Effector memory CD4-positive, alpha-beta T cell (primary cell): ENCODE measurements around the gene XDH.

Source experiments
- DNase-seq, 3 donors: peaks; one replicate each; pipeline ENCODE4 v3.0.0-alpha.2; 2020
- H3K27ac ChIP-seq: 2 replicates; pipeline ENCODE4 v1.7.0; 2013; ENCODE audit warnings: mild to moderate bottlenecking, low read length, moderate library complexity; ENCODE audit not compliant: insufficient read depth, poor library complexity, severe bottlenecking
- H3K27me3 ChIP-seq: replicated peaks from 2 replicates; pipeline ENCODE4 v1.7.0; 2013; ENCODE audit warnings: mild to moderate bottlenecking, low read length; ENCODE audit not compliant: insufficient read depth, control insufficient read depth, poor library complexity, severe bottlenecking
- H3K36me3 ChIP-seq: 2 replicates; pipeline ENCODE4 v1.7.0; 2013; ENCODE audit warnings: mild to moderate bottlenecking, low read length, moderate library complexity; ENCODE audit not compliant: control insufficient read depth, insufficient read depth
- H3K4me1 ChIP-seq: 2 replicates; pipeline ENCODE4 v1.7.0; 2013; ENCODE audit warnings: low read length, mild to moderate bottlenecking; ENCODE audit not compliant: control insufficient read depth, insufficient read depth, poor library complexity, severe bottlenecking
- H3K4me3 ChIP-seq: 2 replicates; pipeline ENCODE4 v1.7.0; 2013; ENCODE audit warnings: low read length, low read depth, mild to moderate bottlenecking; ENCODE audit not compliant: insufficient read depth, poor library complexity, severe bottlenecking
- H3K9me3 ChIP-seq: 2 replicates; pipeline ENCODE4 v1.7.0; 2013; ENCODE audit warnings: mild to moderate bottlenecking, low read length, moderate library complexity; ENCODE audit not compliant: control insufficient read depth

The XDH gene

GRCh38 chr2:31300309-31300708 lies 114.2 kb downstream of the XDH start:
- Histone ChIP-seq H3K4me1 (no peaks in the 10 kb centered on the region), H3K36me3 (no peaks in the 10 kb centered on the region), H3K27me3 (no peaks in the 10 kb centered on the region), H3K27ac (no peak overlapping the region), H3K9me3 (no peaks in the 10 kb centered on the region), H3K4me3 (no peak overlapping the region)
- no peak for DNase-seq

GRCh38 chr2:31299547-31299946 lies 115.0 kb downstream of the XDH start:
- H3K36me3 ChIP-seq, result no peaks in the 10 kb centered on the region
- no peaks in the 10 kb centered on the region for H3K4me1 ChIP-seq
- no peak for DNase-seq
- no peaks in the 10 kb centered on the region for H3K9me3 ChIP-seq
- no peak overlapping the region for H3K4me3 ChIP-seq
- no peaks in the 10 kb centered on the region for H3K27me3 ChIP-seq
- no peak overlapping the region for H3K27ac ChIP-seq

GRCh38 chr2:31297751-31298150 lies 116.8 kb downstream of the XDH start:
- DNase-seq, result no peak
- Histone ChIP-seq H3K9me3 (no peaks in the 10 kb centered on the region), H3K4me1 (no peaks in the 10 kb centered on the region), H3K27ac (no peak overlapping the region), H3K36me3 (no peaks in the 10 kb centered on the region), H3K4me3 (no peak overlapping the region), H3K27me3 (no peaks in the 10 kb centered on the region)

GRCh38 chr2:31296641-31297287 lies 117.8 kb downstream of the XDH start:
- Histone ChIP-seq H3K27ac (no peak overlapping the region), H3K4me3 (no peak overlapping the region), H3K27me3 (no peaks in the 10 kb centered on the region), H3K9me3 (no peaks in the 10 kb centered on the region), H3K36me3 (no peaks in the 10 kb centered on the region), H3K4me1 (no peaks in the 10 kb centered on the region)
- DNase-seq, result no peak

- DNase-seq, result no peak
- Histone ChIP-seq H3K27ac (no peak overlapping the region), H3K36me3 (no peaks in the 10 kb centered on the region)
These were observed 120.3 kb downstream of the XDH start for GRCh38 chr2:31294196-31294595.

GRCh38 chr2:31287654-31288053 lies 126.9 kb downstream of the XDH start:
- no peaks in the 10 kb centered on the region for H3K9me3 ChIP-seq
- no peaks in the 10 kb centered on the region for H3K27me3 ChIP-seq
- no peak for DNase-seq
- no peaks in the 10 kb centered on the region for H3K36me3 ChIP-seq
- H3K4me1 ChIP-seq, result no peaks in the 10 kb centered on the region
- H3K4me3 ChIP-seq, result no peak overlapping the region
- no peak overlapping the region for H3K27ac ChIP-seq

More at GRCh38 chr2:31294196-31294595, 120.3 kb downstream of the XDH start:
- no peaks in the 10 kb centered on the region for H3K9me3 ChIP-seq
- no peaks in the 10 kb centered on the region for H3K4me1 ChIP-seq
- H3K27me3 ChIP-seq, result no peaks in the 10 kb centered on the region
- H3K4me3 ChIP-seq, result no peak overlapping the region

- Histone ChIP-seq H3K27me3 (no peaks in the 10 kb centered on the region), H3K4me1 (no peaks in the 10 kb centered on the region), H3K9me3 (no peaks in the 10 kb centered on the region), H3K36me3 (no peaks in the 10 kb centered on the region), H3K4me3 (no peak overlapping the region), H3K27ac (no peak overlapping the region)
- DNase-seq, result no peak
These were observed 127.5 kb downstream of the XDH start for GRCh38 chr2:31286961-31287550.

- Histone ChIP-seq H3K27me3 (no peaks in the 10 kb centered on the region), H3K9me3 (no peaks in the 10 kb centered on the region), H3K27ac (no peak overlapping the region), H3K4me1 (no peaks in the 10 kb centered on the region), H3K36me3 (no peaks in the 10 kb centered on the region), H3K4me3 (no peak overlapping the region)
- DNase-seq, result no peak
These were observed 128.3 kb downstream of the XDH start for GRCh38 chr2:31286230-31286629.
